Measurements from ENCODE around the gene DNAAF1. TPM values are rescaled to one million over a fixed set of nuclear protein-coding genes. Genes with fewer than 3 reads are reported as not detected.

Gene DNAAF1
- total RNA-seq, 1 donor from 2014 or later = 0.18 TPM

DNA sequence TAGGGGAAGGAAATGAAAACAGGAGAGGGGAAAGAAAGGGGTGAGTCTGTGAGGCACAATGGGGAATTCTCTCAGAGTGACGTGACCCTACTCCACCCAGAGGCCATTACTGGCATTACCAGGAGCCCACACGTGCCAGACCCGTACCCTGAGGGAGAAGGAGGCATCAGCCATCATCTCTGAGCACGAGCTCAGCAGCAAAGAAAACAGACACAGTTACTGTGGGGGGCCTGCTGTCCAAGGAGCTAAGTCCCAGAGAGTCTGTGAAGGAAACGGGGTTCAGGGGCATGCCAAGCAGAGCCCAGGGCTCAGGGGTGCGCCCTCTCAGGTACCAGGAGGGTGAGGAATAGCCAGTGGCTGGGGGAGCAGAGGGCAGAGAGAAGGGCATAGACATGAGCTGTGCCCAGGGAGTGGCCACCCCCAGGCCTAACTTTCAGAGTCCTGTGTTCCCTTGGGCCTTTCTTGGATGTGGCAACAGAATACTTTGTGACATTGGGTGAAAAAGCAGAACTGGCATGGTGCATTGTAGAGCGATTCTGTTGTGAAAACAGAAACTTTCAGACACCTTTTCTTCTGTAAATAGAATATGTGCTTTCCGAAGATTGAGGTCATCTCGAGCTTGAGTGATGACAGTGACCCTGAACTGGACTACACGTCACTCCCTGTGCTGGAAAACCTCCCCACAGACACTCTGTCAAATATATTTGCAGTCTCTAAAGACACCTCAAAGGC lies 30.4 kb downstream of the DNAAF1 start:
- Mint-ChIP-seq H3K9me3 (ENCODE audit: unreplicated experiment) (no peaks in the 10 kb centered on the region), H3K36me3 (ENCODE audit: low read depth, unreplicated experiment) (peaks cover 8% of the 10 kb centered on the region), H3K27ac (ENCODE audit: unreplicated experiment) (no peak overlapping the region), H3K27me3 (ENCODE audit: unreplicated experiment) (peaks cover 4% of the 10 kb centered on the region), H3K4me1 (ENCODE audit: unreplicated experiment) (peaks cover 11% of the 10 kb centered on the region), H3K4me3 (ENCODE audit: unreplicated experiment) (no peak overlapping the region)
- TF ChIP-seq, protein P1, sequence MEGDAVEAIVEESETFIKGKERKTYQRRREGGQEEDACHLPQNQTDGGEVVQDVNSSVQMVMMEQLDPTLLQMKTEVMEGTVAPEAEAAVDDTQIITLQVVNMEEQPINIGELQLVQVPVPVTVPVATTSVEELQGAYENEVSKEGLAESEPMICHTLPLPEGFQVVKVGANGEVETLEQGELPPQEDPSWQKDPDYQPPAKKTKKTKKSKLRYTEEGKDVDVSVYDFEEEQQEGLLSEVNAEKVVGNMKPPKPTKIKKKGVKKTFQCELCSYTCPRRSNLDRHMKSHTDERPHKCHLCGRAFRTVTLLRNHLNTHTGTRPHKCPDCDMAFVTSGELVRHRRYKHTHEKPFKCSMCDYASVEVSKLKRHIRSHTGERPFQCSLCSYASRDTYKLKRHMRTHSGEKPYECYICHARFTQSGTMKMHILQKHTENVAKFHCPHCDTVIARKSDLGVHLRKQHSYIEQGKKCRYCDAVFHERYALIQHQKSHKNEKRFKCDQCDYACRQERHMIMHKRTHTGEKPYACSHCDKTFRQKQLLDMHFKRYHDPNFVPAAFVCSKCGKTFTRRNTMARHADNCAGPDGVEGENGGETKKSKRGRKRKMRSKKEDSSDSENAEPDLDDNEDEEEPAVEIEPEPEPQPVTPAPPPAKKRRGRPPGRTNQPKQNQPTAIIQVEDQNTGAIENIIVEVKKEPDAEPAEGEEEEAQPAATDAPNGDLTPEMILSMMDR (IDR thresholded peaks at IDR 0.05; ENCODE audit: unreplicated experiment) = peak; percentile 55
- DNase-seq (ENCODE audit: low spot score) = peak; percentile 53

DNA sequence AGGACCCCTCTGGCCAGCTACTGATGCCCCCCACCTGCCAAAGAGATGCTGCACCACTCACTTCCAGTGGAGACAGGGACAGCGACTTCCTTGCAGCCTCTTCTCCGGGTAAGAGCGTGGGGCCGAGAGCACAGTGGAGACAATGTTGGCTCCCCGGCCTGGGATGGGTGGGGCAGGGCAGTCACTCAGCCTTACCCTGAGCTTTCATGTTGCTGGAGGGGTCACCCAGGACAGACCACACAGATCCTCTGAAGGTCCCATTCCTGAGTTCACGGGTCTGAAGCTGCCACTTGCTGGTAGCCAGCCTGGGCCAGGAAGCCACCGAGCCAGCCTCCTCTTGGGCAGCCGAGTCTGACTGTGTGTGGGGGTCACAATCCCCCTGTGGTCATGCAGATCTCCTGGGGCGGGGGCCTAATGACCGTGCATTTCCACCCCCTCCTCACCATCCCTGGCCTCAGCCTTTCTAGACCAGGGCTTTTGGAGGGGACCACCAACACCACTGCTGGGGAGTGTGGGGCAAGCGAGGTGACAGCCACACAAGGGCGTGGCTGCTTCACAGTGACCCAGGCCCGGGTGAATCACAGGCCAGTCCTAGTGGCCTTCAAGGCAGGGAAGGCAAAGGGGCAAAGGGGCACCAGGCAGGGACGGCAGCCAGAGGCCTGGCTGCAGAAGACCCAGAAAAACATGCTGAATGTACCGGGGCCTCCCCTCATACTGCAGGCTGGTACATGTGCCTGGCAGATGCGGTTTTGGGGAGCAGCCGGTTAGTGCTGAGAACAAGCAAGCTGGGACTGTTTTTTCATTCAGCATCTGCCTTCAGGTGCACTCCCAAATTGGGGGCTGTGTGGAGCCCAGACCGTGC lies 31.3 kb downstream of the DNAAF1 start:
- Mint-ChIP-seq H3K4me3 (ENCODE audit: unreplicated experiment) (no peak overlapping the region), H3K9me3 (ENCODE audit: unreplicated experiment) (no peaks in the 10 kb centered on the region), H3K27me3 (ENCODE audit: unreplicated experiment) (peaks cover 4% of the 10 kb centered on the region), H3K4me1 (ENCODE audit: unreplicated experiment) (peaks cover 11% of the 10 kb centered on the region), H3K36me3 (ENCODE audit: low read depth, unreplicated experiment) (peaks cover 8% of the 10 kb centered on the region), H3K27ac (ENCODE audit: unreplicated experiment) (no peak overlapping the region)
- no peak for DNase-seq (ENCODE audit: low spot score)
- TF ChIP-seq, protein P1 (IDR thresholded peaks at IDR 0.05; ENCODE audit: unreplicated experiment) = no peak

DNA sequence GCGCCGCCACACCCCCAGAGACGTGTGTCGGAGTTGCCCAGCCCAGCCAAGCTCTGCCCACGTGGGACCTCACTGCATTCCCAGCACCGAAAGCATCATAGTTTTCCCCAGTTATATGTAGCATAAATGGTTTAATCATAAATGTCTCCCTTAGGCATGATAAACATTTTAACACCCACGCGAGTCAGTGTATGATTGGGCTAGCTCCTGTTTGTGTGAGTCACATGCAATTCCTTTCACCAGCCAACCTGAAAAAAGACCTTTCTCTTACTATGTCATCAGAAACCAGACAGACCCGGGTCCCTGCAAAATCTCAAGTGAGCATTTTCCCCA lies 32.6 kb downstream of the DNAAF1 start:
- no peaks in the 10 kb centered on the region for H3K9me3 Mint-ChIP-seq (ENCODE audit: unreplicated experiment)
- peaks cover 4% of the 10 kb centered on the region for H3K27me3 Mint-ChIP-seq (ENCODE audit: unreplicated experiment)
- H3K27ac Mint-ChIP-seq (ENCODE audit: unreplicated experiment) = peak overlapping the region; percentile 61
- H3K36me3 Mint-ChIP-seq (ENCODE audit: low read depth, unreplicated experiment) = peaks cover 11% of the 10 kb centered on the region
- no peak for DNase-seq (ENCODE audit: low spot score)
- peaks cover 11% of the 10 kb centered on the region for H3K4me1 Mint-ChIP-seq (ENCODE audit: unreplicated experiment)
- TF ChIP-seq, protein P1 (IDR thresholded peaks at IDR 0.05; ENCODE audit: unreplicated experiment) = no peak
- no peak overlapping the region for H3K4me3 Mint-ChIP-seq (ENCODE audit: unreplicated experiment)

DNA sequence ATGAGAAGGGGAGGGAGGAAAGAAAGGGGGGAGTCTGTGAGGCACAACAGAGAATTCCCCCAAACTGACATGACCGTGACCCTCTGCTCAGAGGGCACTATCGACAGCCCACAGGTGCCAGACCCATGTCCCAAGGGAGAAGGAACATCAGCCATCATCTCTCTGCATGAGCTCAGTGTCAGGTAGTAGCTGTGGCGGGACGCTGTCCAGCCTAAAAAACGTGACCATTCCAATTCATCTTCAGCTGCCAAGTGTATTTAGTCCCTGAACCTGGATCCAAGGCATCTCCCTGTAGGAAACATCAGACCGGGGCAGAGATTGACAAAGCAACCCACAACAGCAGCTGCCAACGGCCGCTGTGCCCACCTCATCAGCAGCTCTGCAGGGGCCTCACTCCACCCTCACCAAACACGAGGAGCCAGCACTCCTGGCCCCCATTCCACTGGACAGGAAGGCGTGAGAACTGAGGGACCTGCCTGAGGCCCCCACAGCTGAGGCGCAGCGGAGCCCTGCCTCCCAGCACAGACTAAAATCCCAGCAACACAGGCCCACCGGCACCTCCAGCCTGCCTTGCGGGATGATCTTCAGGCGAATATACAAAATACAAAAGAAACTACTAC lies 33.1 kb downstream of the DNAAF1 start:
- H3K36me3 Mint-ChIP-seq (ENCODE audit: low read depth, unreplicated experiment) = peaks cover 16% of the 10 kb centered on the region
- H3K4me1 Mint-ChIP-seq (ENCODE audit: unreplicated experiment) = peaks cover 11% of the 10 kb centered on the region
- H3K9me3 Mint-ChIP-seq (ENCODE audit: unreplicated experiment) = no peaks in the 10 kb centered on the region
- H3K27ac Mint-ChIP-seq (ENCODE audit: unreplicated experiment) = peak overlapping the region; percentile 61
- peaks cover 4% of the 10 kb centered on the region for H3K27me3 Mint-ChIP-seq (ENCODE audit: unreplicated experiment)
- TF ChIP-seq, protein P1 (IDR thresholded peaks at IDR 0.05; ENCODE audit: unreplicated experiment) = no peak
- no peak overlapping the region for H3K4me3 Mint-ChIP-seq (ENCODE audit: unreplicated experiment)
- DNase-seq (ENCODE audit: low spot score) = no peak

All from endothelial cell (in vitro differentiated cells).